ENCODE results near the gene FGF13. TPM values are rescaled to one million over a fixed set of nuclear protein-coding genes. Genes with fewer than 3 reads are reported as not detected.

The FGF13 gene
- total and polyA plus RNA-seq, 2 experiments from 2014 or later: 26.4 to 88.9 TPM

GRCh38 chrX:138692591-138692990, 18.9 kb downstream of the FGF13 start:
- H3K27me3 ChIP-seq: no peaks in the 10 kb centered on the region
- TF ChIP-seq CTCF (IDR thresholded peaks at IDR 0.05; ENCODE audit: low read depth, low read length): no peak
- H3K4me1 ChIP-seq (ENCODE audit: low read depth): peaks cover 31% of the 10 kb centered on the region
- DNase-seq (ENCODE audit: low read depth in 1 of 2, low spot score in 1 of 2): no peak
- H3K9me3 ChIP-seq (ENCODE audit: low read depth): no peaks in the 10 kb centered on the region
- no peak overlapping the region for H3K4me3 ChIP-seq
- H3K27ac ChIP-seq: peak overlapping the region; percentile 96
- no peaks in the 10 kb centered on the region for H3K36me3 ChIP-seq

DNA sequence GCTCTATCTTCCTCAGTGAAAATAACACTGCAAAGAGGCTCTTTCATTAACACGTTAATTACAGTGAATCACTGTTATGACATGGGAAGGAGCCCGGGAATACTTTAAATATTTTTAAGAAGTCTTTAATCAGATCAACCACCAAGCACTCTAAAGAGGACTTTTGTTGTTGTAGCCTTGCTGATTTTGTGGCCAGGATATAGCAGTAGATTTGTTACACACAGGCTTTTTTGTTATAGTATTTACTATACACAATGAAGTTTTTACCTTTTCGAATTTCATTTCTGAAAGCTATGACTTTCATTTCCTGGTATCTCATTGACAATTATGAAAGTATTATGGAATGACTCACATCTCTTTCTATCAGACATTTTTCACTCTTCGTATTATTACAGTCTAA, 20.3 kb downstream of the FGF13 start:
- no peak for TF ChIP-seq CTCF (IDR thresholded peaks at IDR 0.05; ENCODE audit: low read depth, low read length)
- DNase-seq (ENCODE audit: low read depth in 1 of 2, low spot score in 1 of 2): no peak
- Histone ChIP-seq H3K4me3 (no peak overlapping the region), H3K36me3 (no peaks in the 10 kb centered on the region), H3K27me3 (no peaks in the 10 kb centered on the region), H3K4me1 (ENCODE audit: low read depth) (peaks cover 31% of the 10 kb centered on the region), H3K9me3 (ENCODE audit: low read depth) (no peaks in the 10 kb centered on the region), H3K27ac (peak overlapping the region; percentile 96)

GRCh38 chrX:138690591-138690990, 20.9 kb downstream of the FGF13 start:
- H3K27me3 ChIP-seq: no peaks in the 10 kb centered on the region
- H3K27ac ChIP-seq: peak overlapping the region; percentile 96
- no peaks in the 10 kb centered on the region for H3K36me3 ChIP-seq
- no peak for TF ChIP-seq CTCF (IDR thresholded peaks at IDR 0.05; ENCODE audit: low read depth, low read length)
- H3K9me3 ChIP-seq (ENCODE audit: low read depth): no peaks in the 10 kb centered on the region
- H3K4me1 ChIP-seq (ENCODE audit: low read depth): peaks cover 31% of the 10 kb centered on the region
- peak in 1 of 2 donors; percentile 67 for DNase-seq (ENCODE audit: low read depth in 1 of 2, low spot score in 1 of 2)
- H3K4me3 ChIP-seq: no peak overlapping the region

DNA sequence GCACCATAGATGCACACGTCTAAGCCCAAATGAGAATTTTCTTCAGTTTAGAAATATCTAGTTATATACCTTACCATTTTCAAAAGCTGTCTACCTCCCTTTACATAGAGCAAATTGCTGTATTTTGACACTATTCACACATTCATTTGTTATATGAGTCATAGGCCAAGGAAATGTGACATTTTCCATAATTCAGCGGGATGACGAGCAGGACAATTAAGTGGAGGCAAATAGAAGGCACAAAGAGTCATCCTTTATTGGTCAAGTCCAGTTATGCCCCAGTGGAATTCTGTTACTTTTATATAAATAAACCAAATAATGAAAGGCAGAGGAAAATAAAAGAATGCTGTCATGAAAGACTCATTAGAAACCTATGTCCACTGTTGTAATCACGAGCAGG, 27.9 kb downstream of the FGF13 start:
- DNase-seq (ENCODE audit: low read depth in 1 of 2, low spot score in 1 of 2): no peak
- Histone ChIP-seq H3K4me3 (no peak overlapping the region), H3K27me3 (no peaks in the 10 kb centered on the region), H3K36me3 (no peaks in the 10 kb centered on the region), H3K4me1 (ENCODE audit: low read depth) (no peaks in the 10 kb centered on the region), H3K9me3 (ENCODE audit: low read depth) (no peaks in the 10 kb centered on the region), H3K27ac (no peak overlapping the region)
- TF ChIP-seq CTCF (IDR thresholded peaks at IDR 0.05; ENCODE audit: low read depth, low read length): no peak

DNA sequence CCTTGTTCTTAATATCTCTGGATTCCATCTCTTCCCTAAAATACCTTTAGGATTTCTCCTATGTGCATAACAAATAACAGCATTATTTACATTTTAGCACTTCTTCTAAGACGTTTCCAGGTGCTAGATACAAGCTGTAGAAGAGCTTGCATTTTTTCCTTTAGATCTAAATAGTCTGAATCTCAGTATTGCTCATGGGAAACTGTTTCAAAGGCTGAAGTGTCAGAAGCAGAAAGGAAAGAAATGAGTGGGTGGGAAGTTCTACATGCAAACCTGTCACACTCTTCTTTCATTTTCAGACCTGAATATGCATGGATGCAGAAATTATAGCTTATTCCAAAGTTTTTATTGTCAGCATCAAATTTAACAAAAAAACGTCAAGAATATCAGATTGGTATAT, 41.8 kb downstream of the FGF13 start:
- H3K4me3 ChIP-seq: no peak overlapping the region

More for the DNA sequence above, 41.8 kb downstream of the FGF13 start:
- DNase-seq (ENCODE audit: low read depth in 1 of 2, low spot score in 1 of 2): no peak
- Histone ChIP-seq H3K27ac (no peak overlapping the region), H3K9me3 (ENCODE audit: low read depth) (no peaks in the 10 kb centered on the region), H3K4me1 (ENCODE audit: low read depth) (peaks cover 8% of the 10 kb centered on the region), H3K36me3 (no peaks in the 10 kb centered on the region), H3K27me3 (no peaks in the 10 kb centered on the region)
- no peak for TF ChIP-seq CTCF (IDR thresholded peaks at IDR 0.05; ENCODE audit: low read depth, low read length)

Measured in cardiac muscle cell (in vitro differentiated cells and primary cell).